ENCODE results near the gene PDZD2.

PDZD2 gene

DNA sequence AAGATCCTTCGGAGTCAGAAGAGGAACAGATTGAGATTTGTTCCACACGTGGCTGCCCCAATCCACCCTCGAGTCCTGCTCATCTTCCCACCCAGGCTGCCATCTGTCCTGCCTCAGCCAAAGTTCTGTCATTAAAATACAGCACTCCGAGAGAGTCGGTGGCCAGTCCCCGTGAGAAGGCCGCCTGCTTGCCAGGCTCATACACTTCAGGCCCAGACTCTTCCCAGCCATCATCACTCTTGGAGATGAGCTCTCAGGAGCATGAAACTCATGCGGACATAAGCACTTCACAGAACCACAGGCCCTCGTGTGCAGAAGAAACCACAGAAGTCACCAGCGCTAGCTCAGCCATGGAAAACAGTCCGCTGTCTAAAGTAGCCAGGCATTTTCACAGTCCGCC, 449.3 kb downstream of the PDZD2 start:
- DNase-seq, result no peak

DNA sequence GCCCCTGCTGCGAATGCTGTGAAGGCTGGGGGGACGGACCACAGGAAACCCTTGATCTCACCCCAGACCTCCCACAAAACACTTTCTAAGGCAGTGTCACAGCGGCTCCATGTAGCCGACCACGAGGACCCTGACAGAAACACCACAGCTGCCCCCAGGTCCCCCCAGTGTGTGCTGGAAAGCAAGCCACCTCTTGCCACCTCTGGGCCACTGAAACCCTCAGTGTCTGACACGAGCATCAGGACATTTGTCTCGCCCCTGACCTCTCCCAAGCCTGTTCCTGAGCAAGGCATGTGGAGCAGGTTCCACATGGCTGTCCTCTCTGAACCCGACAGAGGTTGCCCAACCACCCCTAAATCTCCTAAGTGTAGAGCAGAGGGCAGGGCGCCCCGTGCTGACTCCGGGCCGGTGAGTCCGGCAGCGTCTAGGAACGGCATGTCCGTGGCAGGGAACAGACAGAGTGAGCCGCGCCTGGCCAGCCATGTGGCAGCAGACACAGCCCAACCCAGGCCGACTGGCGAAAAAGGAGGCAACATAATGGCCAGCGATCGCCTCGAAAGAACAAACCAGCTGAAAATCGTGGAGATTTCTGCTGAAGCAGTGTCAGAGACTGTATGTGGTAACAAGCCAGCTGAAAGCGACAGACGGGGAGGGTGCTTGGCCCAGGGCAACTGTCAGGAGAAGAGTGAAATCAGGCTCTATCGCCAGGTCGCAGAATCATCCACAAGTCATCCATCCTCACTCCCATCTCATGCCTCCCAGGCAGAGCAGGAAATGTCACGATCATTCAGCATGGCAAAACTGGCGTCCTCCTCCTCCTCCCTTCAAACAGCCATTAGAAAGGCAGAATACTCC, 450.4 kb downstream of the PDZD2 start:
- no peak for DNase-seq

DNA sequence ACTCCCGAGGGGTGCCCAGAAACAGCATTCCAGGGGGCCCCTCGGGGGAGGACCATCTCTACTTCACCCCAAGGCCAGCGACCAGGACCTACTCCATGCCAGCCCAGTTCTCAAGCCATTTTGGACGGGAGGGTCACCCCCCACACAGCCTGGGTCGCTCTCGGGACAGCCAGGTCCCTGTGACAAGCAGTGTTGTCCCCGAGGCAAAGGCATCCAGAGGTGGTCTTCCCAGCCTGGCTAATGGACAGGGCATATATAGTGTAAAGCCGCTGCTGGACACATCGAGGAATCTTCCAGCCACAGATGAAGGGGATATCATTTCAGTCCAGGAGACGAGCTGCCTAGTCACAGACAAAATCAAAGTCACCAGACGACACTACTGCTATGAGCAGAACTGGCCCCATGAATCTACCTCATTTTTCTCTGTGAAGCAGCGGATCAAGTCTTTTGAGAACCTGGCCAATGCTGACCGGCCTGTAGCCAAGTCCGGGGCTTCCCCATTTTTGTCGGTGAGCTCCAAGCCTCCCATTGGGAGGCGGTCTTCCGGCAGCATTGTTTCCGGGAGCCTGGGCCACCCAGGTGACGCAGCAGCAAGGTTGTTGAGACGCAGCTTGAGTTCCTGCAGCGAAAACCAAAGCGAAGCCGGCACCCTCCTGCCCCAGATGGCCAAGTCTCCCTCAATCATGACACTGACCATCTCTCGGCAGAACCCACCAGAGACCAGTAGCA, 451.3 kb downstream of the PDZD2 start:
- DNase-seq, result no peak

DNA sequence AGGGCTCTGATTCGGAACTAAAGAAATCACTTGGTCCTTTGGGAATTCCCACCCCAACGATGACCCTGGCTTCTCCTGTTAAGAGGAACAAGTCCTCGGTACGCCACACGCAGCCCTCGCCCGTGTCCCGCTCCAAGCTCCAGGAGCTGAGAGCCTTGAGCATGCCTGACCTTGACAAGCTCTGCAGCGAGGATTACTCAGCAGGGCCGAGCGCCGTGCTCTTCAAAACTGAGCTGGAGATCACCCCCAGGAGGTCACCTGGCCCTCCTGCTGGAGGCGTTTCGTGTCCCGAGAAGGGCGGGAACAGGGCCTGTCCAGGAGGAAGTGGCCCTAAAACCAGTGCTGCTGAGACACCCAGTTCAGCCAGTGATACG, 451.8 kb downstream of the PDZD2 start:
- DNase-seq, result no peak

DNA sequence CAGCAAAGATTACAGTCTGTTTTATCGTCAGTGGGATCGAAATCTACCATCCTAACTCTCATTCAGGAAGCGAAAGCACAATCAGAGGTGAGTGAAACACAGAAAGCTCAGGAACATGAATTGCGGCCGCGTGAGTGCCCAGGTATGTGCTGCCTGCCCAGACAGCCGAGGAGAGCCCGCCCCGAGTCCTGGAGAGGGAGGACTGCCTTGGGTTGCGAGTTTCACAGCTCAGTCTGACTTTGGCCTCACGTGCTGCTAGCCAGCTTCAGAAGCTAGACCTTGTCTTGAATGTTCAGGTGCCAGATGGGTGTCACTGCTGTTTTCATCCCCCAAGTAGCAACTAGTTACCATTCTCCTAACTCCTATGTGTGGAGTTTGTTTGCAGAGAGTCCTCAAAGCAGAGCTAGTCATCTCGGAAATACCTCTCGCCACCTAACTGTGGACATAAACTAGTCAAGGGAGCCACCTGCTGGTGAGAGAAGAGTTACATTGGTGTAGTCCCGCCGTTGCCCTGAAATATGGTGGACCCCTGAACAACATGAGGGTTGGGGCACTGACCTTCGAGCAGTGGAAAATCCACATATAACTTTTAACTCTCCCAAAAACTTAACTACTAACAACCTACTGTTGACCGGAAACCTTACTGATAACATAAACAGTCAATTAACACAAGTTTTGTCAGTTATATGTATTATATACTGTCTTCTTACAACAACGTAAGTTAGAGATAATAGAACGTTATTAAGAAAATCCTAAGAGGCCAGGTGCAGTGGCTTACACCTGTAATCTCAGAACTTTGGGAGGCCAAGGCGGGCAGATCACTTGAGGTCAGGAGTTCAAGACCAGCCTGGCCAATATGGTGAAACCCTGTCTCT, 454.2 kb downstream of the PDZD2 start:
- DNase-seq, result peak; percentile 92

DNA sequence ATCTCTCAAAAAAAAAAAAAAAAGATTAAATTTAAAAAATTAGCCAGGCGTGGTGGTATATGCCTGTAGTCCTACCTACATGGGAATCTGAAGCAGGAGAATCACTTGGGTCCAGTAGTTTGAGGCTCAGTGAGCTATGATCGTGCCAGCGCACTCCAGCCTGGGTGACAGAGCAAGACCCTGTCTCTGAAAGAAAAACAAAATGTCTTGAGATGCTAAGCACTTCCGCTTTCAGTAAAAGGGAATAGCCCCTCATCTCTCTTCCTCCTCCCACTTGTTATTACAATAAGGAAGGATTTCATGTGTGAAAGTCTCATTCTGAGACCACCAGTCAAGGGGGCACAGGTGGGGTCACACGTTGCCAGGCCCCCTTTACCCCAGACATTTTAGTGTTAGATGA, 455.8 kb downstream of the PDZD2 start:
- DNase-seq, result no peak

DNA sequence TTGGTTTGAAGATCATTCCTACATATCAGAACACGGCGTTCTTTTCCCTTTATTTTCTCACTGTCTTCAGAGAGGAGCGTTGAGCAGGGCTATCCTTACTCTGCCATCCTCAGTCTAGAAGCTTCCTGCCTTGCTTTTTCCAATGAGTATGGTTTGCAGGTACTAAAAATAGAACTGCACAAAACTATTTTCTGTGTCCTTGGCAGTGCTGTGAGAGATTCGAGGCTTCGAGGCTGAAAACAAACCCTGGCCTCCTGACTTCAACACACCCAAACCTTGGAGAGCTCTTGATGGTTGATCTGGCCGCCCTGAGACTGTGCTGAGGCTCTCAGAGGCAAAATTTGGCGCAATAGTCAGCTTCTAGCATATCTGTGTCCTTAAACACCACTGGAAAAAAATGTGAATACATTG, 456.3 kb downstream of the PDZD2 start:
- peak; percentile 16 for DNase-seq

DNA sequence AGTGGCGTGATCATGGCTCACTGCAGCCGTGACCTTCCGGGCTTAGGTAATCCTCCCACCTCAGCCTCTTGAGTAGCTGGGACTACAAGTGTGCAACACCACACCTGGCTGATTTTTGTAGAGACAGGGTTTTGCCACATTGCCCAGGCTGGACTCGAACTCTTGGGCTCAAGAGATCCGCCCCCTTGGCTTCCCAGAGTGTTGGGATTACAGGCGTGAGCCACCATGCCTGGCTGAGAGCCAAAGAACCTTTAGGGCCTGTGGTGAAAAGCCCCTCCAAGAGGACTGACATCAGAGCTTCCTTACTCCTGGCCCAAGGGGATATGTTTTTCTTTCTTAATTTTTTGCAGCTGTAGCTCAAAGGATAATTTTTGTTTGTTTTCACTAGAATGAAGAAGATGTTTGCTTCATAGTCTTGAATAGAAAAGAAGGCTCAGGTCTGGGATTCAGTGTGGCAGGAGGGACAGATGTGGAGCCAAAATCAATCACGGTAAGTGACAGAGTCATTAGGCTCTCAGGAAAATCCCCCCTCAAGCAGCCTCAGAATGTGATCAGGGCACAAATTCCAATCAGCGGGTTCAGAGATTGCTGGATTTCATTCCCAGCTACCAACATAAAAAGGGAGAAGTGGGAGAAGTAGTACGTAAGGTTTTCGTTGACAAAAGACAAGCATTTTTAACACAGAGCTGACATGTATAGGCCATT, 458.1 kb downstream of the PDZD2 start:
- DNase-seq, result no peak

DNA sequence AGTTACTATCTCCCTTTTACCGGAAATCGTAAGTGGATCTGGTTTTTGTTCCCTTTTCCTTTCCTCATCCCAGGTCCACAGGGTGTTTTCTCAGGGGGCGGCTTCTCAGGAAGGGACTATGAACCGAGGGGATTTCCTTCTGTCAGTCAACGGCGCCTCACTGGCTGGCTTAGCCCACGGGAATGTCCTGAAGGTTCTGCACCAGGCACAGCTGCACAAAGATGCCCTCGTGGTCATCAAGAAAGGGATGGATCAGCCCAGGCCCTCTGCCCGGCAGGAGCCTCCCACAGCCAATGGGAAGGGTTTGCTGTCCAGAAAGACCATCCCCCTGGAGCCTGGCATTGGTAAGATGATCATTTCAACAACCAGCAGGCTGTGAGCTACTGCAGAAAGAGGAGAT, 459.4 kb downstream of the PDZD2 start:
- DNase-seq, result no peak

DNA sequence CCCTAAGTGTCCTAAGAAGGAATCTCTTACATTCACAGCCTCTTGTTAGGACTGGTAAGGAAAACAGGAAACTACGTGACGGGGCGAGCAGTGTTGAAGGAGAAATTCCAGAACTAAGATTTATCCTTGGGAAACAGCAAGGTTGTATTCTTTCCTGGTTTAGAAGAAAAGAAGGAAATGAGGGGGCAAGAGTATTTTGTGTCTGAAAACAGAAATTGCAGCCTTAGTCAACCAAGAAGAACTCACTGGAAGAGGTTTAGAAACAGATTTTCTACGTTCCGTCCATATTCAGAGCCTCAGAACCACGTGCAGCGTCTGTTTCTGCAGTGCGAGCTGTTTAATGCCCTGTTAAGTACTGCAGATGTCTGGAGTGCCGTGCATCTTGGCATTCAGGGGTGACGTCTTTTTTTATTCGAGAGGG, 460.0 kb downstream of the PDZD2 start:
- no peak for DNase-seq

DNA sequence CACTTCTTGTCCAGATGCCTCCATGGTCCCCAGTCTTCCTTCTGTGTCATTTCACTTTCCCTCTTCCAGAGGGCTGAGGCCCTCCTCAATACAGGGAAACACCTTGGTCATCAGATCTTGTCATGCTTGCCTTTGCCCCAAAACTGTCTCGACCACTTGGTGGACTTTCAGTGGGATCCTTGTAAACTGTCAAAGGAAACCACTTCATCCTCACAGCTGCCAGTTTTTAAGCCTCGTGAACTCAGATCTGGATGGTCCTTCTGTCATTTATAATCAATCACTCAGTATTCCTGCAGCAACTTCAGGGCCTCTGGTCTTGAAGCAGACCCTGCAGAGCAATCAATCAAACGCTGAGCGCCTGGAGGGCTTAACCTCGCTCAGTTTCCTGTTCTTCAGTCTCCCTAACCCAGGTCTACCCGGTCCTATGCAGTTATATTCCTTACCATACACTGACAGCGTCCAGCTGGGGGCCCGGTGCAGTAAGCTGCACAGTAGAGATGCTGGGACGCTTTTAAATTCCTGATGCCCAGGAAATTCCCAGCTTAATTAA, 460.6 kb downstream of the PDZD2 start:
- no peak for DNase-seq

DNA sequence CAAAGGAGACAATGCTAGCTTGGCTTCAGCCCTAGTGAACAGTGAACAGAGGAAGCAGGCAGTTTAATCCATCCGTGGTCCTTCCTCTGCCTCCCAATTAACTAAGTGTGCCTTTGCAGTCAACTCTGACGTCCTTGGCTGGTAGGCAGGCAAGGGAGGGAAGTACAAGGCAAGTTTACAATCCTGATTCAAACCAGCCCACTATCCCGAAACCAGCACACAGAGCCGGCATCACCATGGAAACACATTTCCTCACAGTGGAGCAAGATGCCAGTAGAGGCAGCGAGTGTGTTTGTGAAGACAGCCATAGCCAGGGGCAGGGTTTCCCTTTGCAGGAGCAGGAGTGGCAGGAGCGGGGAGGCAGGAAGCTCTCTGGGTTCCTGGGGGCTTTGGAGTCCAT, 461.3 kb downstream of the PDZD2 start:
- no peak for DNase-seq

DNA sequence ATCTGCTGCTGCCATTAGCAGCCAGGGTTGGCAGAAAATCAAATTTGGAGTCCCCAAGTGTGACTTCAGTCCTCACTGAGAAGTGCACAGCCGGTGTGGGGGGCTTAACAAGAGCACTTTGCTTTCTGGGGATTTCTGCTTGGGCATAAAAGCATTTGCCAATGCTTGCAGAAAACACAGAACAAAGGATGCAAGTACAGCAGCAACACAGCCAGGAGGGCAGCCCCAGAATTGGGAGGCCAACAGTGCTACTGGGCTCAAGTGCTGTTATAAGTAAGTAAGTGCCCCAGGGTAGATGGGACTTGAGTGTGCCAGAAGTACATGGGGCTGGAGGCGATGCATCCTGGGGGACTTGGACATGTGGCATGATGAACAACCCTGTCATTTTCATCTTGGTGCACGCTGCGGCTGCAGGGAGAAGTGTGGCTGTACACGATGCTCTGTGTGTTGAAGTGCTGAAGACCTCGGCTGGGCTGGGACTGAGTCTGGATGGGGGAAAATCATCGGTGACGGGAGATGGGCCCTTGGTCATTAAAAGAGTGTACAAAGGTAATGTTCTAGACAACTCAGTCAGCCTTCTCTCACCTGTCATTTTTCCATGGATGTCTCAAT, 461.9 kb downstream of the PDZD2 start:
- DNase-seq, result no peak

DNA sequence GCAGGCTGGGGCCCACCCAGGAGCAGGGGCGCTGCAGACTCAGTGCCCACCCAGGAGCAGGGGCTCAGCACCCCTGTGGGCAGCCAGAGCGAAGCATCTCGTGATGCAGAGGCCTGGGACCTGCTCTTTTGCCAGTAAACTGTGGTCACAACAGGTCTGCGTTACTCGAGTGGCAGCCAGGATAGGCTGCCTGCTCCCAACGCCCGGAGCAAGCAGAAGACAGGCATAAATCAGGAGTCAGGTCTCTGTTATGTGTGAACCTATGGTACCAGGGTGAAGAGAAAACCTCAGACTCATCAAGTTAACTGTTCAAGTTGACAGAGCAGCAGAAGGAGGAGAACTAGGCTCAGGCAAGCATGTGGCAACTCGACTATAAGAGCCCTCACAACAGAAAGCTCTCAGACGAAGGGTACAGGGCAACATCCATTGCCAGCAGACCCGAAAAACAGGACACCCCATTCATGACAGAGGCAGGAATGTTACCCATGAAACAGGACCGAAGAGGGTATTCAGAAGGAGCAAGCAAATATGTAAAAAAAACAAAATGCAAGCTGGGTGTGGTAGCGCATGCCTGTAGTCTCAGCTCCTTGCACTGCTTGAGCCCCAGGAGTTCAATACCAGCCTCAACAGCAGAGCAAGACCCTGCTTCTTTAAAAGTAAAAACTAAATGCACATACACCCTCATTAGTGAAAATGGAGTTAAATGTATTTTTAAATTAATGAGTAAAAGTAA, 463.5 kb downstream of the PDZD2 start:
- DNase-seq, result no peak

DNA sequence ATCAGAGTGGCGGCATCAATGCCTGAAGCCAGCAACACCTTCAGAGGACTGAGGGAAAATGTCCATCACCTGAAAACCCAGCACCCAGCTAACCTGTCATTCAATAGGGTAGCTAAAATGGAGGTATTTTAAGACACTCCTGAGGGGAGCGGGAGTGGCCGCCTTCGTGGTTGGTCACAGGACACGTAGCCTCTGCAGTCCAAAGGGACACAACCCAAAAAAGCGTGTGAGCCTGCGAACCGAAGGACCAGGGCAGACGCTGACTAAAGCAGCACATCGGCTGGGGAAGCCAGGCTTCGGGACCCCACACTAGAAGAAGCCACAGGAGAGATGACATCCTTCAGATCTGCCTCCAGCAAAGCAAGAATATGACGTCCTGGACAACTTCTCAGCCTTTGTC, 464.6 kb downstream of the PDZD2 start:
- DNase-seq, result no peak

DNA sequence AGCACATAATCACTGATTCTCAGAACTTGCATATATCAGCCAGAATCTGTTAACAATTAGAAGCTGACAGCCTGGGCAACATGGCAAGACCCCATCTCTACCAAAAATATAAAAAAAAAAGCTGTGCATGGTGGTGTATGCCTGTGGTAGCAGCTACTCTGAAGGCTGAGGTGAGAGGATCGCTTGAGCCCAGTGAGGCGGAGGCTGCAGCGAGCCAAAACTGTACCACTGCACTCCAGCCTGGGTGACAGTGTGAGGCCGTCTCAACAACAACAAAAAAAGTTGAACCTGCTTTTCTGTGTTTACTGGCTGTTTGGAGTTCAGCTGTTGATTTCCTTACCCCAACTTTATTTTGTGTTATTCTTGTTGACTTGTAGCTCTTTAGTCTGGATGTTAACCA, 468.4 kb downstream of the PDZD2 start:
- DNase-seq, result no peak

DNA sequence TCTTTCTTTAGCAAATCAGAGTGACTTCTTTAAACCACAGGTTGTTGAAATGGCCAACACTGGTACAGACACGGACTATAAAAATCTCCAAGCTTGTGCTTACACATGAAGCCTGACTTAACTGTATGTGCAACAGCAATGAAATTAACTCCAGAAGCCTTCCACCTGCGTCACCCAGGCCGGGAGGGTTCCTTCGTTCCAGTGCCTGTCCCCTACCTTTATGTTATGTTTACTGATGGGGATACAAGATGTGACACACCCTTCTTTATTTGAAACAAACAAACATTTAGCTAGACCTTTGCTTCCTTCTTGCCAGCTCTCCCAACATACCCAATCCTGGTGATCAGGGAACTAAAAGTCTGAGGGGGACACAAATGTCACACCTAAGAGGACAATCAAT, 469.2 kb downstream of the PDZD2 start:
- DNase-seq, result no peak

DNA sequence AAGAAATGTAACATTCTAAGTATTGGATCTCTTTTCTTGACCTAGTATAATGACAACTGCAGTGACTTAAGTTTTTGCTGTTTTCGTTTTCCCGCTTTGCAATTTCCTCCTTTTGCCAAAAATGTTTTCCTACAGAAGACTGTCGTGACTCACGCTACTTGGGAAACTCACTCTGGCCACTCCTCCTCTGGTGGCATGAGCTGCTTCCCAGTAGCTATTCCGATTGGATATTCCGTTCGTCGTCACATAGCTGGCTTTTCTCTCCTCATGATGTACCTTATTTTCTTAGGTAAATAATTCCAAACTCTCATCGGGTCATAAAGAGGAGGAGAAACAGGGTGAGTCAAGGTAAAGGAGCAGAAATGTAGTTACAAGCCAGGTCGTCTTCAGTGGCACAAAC, 470.3 kb downstream of the PDZD2 start:
- DNase-seq, result no peak

DNA sequence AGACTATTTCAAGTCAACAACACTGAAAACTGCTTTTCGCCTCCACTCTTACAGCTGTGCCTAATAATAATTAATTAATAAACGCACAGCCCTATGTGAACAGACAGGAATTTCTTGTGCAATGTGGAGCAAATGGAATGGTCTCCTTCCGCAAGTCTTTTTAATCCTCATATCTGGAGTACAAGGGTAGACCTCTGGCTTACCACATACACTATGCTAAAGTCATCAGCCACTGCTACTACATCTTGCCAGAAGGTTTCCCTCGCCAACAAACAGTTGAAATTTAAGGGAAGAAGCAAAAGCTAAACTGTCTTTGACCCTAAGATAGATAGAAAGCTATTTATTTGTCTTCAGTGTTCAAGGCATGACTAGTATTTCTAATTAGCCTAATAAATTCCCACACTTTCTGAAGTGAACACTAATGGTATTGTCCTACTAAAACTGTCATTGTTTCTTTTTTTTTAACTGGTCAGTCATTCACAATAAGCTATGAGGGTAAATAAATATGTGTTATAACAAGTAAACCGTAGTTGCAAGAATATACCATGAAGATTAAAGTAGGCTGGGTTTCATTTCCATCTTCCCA, 471.3 kb downstream of the PDZD2 start:
- no peak for DNase-seq

DNA sequence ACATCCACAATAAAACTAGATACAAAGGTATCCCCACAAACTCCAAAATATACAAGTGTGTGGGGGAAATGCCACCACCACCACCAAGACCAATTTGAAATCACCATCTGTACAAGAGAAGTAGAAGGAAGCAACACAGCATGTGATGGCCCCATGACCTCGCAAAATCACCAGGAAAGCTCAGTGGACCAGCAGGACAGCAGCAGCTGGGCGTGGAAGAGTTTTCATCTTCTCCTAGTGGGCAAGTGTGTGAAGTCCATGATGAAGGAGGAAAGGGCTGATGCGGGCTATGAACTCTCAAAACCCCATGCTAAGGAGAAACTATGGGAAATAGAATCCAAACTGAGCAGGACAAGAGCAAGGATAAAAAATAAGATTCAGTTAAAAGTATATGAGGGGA, 477.1 kb downstream of the PDZD2 start:
- peak; percentile 17 for DNase-seq

Data from hematopoietic multipotent progenitor cell treated with erythropoietin and hydrocortisone succinate and interleukin-3 and kit ligand, for 4 days (in vitro differentiated cells).